ENCODE results near the gene DPF3. TPM values are rescaled to one million over a fixed set of nuclear protein-coding genes. Genes with fewer than 3 reads are reported as not detected.
A peak's percentile ranks its signal among the peaks of the same experiment; 100 is the strongest.

DPF3 gene
- 5.2 TPM for total RNA-seq

DNA sequence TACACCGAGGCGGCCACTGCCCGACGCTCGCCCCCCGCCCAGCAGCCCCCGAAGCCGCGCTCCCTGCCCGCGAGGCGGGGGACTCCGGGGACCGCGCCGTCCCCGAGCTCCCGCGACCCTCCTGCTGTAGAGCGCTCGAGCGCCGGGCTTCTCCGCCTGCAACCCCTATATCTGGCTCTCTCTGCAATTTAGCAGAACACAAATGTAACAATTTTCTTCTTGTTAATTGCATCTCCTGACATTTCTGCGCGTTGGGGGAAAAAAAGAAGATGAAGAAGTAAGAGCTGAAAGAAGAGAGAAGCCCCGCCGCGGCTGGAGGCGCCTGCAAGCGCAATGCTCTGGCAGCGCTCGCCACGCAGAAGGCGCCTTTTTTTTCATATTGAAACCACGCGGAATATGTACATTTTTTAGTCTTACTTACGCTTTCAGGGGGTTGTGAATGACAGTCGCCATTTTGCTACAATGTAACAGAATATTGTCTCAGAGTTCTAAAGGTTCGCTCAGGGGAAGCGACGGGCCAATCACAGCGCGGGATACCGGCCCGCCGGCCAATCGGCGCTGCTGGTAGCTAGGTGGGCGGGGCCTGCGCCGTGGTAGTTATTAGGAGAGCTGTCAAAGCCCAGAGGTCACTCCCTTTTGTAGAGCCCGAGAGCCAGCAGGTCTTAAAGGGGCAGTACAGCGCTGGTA is at the start of gene DPF3:
DPF3 (minus strand) TSS at position 466 of the 687 bp plus-strand sequence; CDS start at position 453, 13 bp downstream.
- ATAC-seq, result peak; percentile 89
- DNase-seq (ENCODE audit: low spot score), result peak; percentile 98

- no peak for DNase-seq (ENCODE audit: low spot score)
- no peak for ATAC-seq
Observed at GRCh38 chr14:72942934-72943333, 49.0 kb upstream of the DPF3 start.

DNA sequence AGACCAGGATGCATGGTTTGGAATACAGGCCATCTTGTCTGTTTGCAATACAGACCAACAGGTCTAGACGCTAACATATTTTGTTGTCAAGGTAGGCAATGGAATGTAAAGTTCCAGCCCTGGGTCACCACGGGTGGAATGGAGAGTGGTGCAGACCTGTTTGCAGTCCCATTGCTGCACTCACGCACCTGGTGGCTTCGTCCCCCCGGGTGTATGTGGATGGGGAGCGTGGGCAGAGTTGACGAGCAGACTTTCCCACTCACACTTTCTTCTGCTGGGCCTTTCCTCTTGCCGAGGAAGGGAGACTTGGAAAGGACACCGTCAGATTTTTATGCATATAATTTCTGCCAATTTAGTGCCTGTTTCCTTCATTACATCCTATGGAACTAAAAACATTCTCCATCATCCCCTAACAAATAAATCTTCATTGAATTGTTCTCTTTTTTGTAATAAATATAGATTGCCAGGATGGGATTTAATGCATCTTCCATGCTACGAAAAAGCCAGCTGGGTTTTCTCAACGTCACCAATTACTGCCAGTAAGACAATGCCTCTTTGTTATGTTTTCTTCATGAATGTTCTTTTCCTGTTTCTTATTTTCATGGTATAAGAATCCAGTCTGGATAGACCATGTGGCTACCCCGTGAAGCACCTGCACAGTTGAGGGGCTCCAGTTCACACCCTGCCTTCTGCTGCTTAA is 47.5 kb upstream of the DPF3 start:
- ATAC-seq, result no peak

DNA sequence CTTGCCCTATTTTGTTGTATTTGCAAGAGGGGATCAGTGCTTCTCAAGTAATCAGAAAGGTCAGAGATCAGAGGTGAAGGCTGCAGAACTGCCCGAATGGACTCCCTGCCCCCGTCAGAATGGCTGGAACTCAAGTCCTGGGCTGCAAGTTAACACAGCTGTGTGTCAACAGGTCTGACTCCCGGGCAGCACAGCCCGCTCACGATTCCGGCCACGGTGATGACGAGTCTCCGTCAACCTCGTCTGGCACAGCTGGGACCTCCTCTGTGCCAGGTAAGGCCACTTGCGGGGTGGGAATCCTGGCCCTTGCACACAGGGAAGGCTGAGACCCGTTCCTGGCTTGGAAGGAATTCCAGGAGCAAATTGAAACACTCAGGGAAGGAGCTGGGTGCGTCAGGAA is 45.7 kb upstream of the DPF3 start:
- ATAC-seq, result no peak
- no peak for DNase-seq (ENCODE audit: low spot score)

More for the DNA sequence above, 47.5 kb upstream of the DPF3 start:
- DNase-seq (ENCODE audit: low spot score), result no peak

DNA sequence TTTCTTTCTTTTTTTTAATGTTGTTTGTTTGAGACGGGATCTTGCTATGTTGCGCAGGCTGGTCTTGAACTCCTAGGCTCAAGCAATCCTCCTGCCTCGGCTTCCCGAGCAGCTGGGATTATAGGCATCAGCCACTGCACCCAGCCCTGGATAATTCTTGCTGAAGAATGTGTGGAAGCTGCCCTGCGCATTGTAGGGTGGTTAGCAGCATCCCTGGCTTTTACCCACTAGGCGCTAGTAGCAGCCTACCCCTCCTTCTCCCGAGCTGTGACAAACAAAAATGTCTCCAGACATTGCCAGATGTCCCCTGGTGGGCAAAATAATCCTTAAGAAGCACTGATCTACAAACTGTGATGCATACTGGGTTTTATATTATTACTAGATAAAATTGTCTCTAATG is 39.0 kb upstream of the DPF3 start:
- DNase-seq (ENCODE audit: low spot score), result no peak
- ATAC-seq, result no peak

DNA sequence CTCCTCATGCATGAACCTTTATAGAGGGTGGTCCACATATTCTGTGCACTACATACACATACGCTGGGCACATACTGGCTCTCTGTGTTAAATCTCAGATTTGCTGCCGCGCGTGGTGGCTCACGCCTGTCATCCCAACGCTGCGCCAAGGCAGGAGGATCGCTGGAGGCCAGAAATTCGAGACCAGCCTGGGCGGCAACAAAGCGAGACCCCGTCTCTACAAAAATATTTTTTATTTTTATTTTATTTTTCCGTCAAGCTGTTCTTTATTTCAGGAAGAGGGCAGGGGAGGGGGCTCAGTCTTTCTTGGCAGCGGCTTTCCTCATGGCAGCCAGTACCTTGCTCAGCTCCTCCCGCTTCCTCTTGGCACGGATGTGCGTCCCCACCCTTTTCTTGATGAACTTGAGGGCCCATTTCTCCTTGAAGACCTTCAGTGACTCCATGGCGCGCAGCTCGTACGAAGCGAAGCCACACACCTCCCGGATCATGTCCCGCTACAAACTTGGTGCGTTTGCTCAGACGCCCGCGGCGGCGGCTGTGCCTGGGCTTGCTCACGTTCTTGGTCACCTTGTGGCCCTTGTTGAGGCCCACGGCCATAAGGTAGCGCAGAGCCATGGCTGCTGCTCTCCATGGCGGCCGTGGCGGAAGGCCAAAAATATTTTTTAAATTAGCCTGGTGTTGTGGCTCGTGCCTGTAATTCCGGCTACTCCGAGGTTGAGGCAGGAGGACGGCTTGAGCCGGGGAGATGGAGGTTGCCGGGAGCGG is 35.6 kb upstream of the DPF3 start:
- DNase-seq (ENCODE audit: low spot score), result no peak
- ATAC-seq, result no peak

DNA sequence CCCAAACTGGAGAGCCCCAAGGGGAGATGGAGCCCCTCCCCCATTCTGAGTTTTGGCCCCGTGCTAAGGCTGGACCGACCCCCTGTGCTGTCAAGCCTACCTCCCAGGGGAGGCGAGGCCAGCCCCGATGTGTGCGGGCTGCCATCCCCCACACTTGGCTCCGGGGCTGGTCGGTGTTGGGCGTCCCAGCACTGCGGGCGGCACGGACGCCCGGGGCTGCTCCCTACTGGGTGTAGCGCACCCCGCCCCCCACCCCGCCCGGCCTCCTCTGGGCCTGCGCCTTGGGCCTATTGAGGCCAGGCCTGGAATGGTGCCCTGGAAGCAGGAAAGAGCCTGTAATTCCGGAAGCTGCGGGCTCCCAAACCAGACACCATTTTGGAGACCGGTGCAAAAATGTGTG is 35.0 kb upstream of the DPF3 start:
- ATAC-seq, result no peak
- DNase-seq (ENCODE audit: low spot score), result no peak

GRCh38 chr14:72926292-72927028 is 32.6 kb upstream of the DPF3 start, which contains the start of gene DCAF4:
TSS of gene DCAF4 (plus strand) at chr14:72926464. CDS start at chr14:72937979, 11,515 bp downstream.
- ATAC-seq (peak; percentile 95), DNase-seq (ENCODE audit: low spot score) (peak; percentile 97)

GRCh38 chr14:72925815-72926291 is 32.0 kb upstream of the DPF3 start:
- ATAC-seq (peak; percentile 46), DNase-seq (ENCODE audit: low spot score) (no peak)

GRCh38 chr14:72925171-72925759 is 31.4 kb upstream of the DPF3 start:
- DNase-seq (ENCODE audit: low spot score), result no peak
- no peak for ATAC-seq

- ATAC-seq (no peak), DNase-seq (ENCODE audit: low spot score) (no peak)
Observed at GRCh38 chr14:72924337-72924736, 30.4 kb upstream of the DPF3 start.

DNA sequence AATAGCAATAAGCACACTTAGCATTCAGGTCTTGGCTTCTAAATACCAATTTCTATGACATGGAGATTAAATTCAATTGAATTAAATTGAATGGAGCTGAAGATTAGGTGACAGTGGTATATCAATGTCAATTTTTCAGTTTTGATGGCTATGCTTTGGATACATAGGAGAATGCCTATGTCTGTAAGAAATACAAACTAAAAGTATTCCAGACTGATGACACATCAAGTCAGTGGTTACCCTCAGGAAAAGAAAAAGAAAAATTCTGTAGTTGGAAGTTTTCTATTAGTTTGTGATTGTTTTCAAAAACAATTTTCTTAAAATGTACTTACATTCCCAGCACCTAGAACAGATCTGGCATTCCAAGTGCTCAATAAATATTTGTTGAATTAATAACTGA is 27.5 kb upstream of the DPF3 start:
- no peak for ATAC-seq
- no peak for DNase-seq (ENCODE audit: low spot score)

GRCh38 chr14:72920008-72920407 is 26.1 kb upstream of the DPF3 start:
- ATAC-seq (no peak), DNase-seq (ENCODE audit: low spot score) (no peak)

GRCh38 chr14:72917094-72917802 is 23.3 kb upstream of the DPF3 start:
- no peak for DNase-seq (ENCODE audit: low spot score)
- ATAC-seq, result no peak

DNA sequence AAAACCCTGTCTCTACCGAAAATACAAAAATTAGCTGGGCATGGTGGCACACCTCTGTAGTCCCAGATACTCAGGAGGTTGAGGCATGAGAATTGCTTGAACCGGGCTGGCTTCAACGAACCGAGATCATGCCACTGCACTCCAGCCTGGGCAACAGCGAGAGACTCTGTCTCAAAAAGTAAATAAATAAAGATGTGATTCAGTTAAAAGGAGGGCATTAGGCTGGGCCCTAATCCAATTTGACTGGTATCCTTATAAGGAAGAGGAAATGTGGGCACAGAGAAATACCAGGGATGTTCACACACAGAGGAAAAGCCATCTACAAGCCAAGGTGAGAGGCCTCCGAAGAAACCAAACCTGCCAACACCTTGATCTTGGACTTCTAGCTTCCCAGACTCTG is 22.3 kb upstream of the DPF3 start:
- DNase-seq (ENCODE audit: low spot score), result no peak
- ATAC-seq, result no peak

- DNase-seq (ENCODE audit: low spot score), result no peak
- ATAC-seq, result no peak
Observed at GRCh38 chr14:72913809-72914208, 19.9 kb upstream of the DPF3 start.

- ATAC-seq, result peak; percentile 59
- no peak for DNase-seq (ENCODE audit: low spot score)
Observed at GRCh38 chr14:72909163-72909562, 15.3 kb upstream of the DPF3 start.

DNA sequence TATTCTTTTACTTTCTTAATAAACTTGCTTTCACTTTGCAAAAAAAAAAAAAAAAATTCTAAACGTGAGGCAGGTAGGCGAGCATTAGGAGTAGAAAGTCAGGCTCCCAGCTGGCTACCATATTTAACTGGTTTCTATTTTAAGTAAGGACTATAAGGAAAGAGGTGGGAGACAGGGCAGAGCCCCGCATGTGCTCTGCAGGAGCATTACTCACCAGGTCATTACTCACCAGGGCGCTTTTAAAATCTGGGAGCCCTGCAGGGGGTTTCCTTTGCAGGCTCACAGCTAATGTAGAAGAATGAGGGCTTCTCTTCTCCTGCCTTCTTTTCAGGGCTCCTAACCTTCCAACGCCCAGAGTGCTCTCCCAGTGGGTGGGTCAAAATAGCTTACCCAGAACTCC is 14.0 kb upstream of the DPF3 start:
- no peak for DNase-seq (ENCODE audit: low spot score)
- no peak for ATAC-seq

GRCh38 chr14:72906879-72907278 is 13.0 kb upstream of the DPF3 start:
- ATAC-seq, result no peak
- no peak for DNase-seq (ENCODE audit: low spot score)

GRCh38 chr14:72906316-72906715 is 12.4 kb upstream of the DPF3 start:
- DNase-seq (ENCODE audit: low spot score), result no peak
- no peak for ATAC-seq
